ENCODE data around the gene LPO. TPM values are rescaled to one million over a fixed set of nuclear protein-coding genes. Genes with fewer than 3 reads are reported as not detected.

Gene LPO
- total RNA-seq, 2 donors from 2014 or later: not detected

DNA sequence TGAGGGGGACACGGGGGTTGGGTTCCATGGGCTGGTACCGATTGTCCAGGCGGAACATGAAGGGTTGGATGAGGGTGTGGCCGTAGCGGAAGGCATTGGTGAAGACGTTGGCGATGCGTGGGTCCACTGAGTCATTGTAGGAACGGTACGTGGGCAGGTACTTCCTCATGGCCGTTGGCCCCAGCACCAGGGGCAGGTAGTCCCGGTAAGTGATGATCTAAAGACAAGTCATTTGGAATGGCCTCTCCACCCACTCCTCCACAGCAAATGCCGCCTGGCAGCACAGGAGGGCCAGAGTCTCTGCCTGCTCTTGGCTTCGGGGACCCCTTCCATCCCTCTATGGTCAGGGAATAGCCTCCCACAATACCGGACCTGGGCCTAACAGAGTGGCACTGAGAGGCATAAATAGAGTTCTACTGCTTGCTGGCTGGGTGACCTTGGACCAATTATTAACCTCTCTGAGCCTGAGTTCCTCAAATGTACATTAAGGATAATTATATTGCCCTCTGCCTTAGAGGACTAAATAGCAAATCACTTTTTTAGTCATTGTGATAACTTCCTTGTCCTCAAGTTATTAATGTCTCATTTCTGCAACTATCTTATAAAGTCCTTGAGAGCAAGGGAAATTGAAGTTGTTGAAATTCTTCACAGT is 35.2 kb downstream of the LPO start:
- TF ChIP-seq POLR2A (IDR thresholded peaks at IDR 0.05): no peak
- TF ChIP-seq, protein P1, sequence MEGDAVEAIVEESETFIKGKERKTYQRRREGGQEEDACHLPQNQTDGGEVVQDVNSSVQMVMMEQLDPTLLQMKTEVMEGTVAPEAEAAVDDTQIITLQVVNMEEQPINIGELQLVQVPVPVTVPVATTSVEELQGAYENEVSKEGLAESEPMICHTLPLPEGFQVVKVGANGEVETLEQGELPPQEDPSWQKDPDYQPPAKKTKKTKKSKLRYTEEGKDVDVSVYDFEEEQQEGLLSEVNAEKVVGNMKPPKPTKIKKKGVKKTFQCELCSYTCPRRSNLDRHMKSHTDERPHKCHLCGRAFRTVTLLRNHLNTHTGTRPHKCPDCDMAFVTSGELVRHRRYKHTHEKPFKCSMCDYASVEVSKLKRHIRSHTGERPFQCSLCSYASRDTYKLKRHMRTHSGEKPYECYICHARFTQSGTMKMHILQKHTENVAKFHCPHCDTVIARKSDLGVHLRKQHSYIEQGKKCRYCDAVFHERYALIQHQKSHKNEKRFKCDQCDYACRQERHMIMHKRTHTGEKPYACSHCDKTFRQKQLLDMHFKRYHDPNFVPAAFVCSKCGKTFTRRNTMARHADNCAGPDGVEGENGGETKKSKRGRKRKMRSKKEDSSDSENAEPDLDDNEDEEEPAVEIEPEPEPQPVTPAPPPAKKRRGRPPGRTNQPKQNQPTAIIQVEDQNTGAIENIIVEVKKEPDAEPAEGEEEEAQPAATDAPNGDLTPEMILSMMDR (IDR thresholded peaks at IDR 0.05): no peak
- Histone ChIP-seq H3K27ac (no peak overlapping the region), H3K36me3 (replicated peaks in 1 of 2; ENCODE audit: insufficient read depth in 1 of 2, low read depth in 2 of 2) (no peaks in the 10 kb centered on the region), H3K4me1 (peaks cover 2% of the 10 kb centered on the region), H3K9me3 (no peaks in the 10 kb centered on the region), H3K4me3 (no peak overlapping the region), H3K27me3 (no peaks in the 10 kb centered on the region)
- no peak for DNase-seq
- intact Hi-C loops (cut with DNase I): no loop called here
- ATAC-seq: no peak
- 59 to 76% methylated on average over 11 to 13 of the region's 15 CpGs for WGBS, 2 donors

DNA sequence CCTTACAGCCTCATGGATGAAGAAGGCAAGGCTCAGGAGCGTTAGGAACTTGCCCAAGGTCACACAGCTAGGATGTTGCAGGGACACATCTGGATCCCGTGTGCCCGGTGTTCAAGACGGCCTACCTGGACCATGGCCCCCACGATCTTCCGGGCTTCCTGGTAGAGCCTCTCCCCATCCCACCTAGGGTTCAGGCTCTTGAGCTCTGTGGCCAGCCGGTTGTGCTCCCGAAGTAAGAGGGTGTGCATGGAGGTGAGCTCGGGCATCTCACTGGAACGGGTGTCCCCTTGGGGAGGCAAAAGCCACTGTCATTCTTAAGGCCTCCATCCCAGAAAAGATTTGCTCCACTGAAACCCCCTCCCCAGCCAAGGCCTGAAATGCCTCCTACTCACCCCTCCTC is 37.0 kb downstream of the LPO start:
- no peaks in the 10 kb centered on the region for H3K36me3 ChIP-seq (replicated peaks in 1 of 2; ENCODE audit: insufficient read depth in 1 of 2, low read depth in 2 of 2)
- H3K4me1 ChIP-seq: peaks cover 10% of the 10 kb centered on the region
- no peaks in the 10 kb centered on the region for H3K9me3 ChIP-seq
- DNase-seq (no peak), ATAC-seq (no peak)
- TF ChIP-seq, protein P1 (IDR thresholded peaks at IDR 0.05): no peak
- TF ChIP-seq POLR2A (IDR thresholded peaks at IDR 0.05): no peak
- H3K4me3 ChIP-seq: no peak overlapping the region
- H3K27me3 ChIP-seq: no peaks in the 10 kb centered on the region
- WGBS, 2 donors: 51 to 66% methylated on average over 7 to 10 of the region's 10 CpGs
- intact Hi-C loops (cut with DNase I): no loop called here
- H3K27ac ChIP-seq: no peak overlapping the region

DNA sequence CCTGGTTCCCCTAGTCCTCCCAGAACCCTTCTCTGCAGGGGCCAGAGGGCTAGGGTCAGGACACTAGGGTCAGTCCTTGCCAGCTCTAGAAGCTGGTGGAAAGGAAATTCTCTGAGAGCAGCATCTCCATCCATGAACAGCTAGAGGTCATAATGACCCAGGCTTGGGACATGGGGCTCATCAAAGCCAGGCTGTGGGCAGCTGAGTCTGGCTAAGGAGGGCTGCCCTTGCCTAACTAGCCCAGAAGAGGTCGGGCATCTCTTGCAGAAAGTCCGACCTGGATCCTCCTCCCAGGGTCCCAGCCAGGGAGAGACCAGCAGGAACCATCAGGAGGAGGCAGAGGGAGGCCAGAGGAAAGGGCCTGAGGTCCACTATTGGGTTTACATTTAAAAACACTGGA is 38.0 kb downstream of the LPO start:
- H3K4me3 ChIP-seq: no peak overlapping the region
- no peak for TF ChIP-seq POLR2A (IDR thresholded peaks at IDR 0.05)
- TF ChIP-seq, protein P1 (IDR thresholded peaks at IDR 0.05): no peak
- H3K4me1 ChIP-seq: peaks cover 10% of the 10 kb centered on the region
- WGBS, 2 donors: 35% methylated on average over 2 of the region's 2 CpGs; no CpG with 5 or more reads in 1 of the 2 donors
- no peak for DNase-seq
- no peak overlapping the region for H3K27ac ChIP-seq
- intact Hi-C loops (cut with DNase I): no loop called here
- no peaks in the 10 kb centered on the region for H3K27me3 ChIP-seq
- H3K9me3 ChIP-seq: no peaks in the 10 kb centered on the region
- no peaks in the 10 kb centered on the region for H3K36me3 ChIP-seq (replicated peaks in 1 of 2; ENCODE audit: insufficient read depth in 1 of 2, low read depth in 2 of 2)
- no peak for ATAC-seq

DNA sequence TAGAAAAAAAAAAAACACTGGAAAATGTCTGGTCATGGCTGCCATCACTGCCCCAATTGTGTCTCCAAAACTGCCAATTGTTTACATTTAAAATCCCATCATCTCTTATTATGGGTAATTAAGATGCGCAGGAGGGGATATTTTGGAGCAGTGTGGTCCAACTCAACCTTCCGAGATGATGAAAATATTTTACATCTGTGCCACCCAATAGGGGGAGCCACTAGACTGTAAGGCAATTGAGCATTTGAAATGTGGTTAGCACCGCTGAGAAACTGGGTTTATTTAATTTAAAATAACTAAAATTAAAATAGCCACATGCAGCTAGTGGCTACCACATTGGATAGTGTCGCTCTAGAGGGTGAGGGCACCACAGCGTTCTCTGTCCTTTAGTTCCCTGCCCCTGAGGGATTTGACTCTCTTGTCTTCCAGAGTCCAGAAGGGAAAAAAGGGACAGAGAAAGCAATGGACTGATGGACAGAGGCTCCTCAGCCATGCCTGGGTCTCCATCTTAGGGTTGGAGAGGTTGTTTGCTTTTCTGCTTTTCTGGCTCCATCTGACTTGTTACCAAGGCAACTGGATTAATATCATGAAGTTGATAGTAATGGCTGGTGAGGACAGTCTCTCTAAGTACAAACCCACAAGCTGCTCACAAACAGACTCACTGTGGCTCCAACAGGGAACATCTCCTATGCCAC is 38.9 kb downstream of the LPO start:
- no peak for TF ChIP-seq POLR2A (IDR thresholded peaks at IDR 0.05)
- TF ChIP-seq, protein P1 (IDR thresholded peaks at IDR 0.05): peak in 5 of 7 experiments; percentile 14 to 37 (median 30)
- Histone ChIP-seq H3K4me3 (no peak overlapping the region), H3K36me3 (replicated peaks in 1 of 2; ENCODE audit: insufficient read depth in 1 of 2, low read depth in 2 of 2) (no peaks in the 10 kb centered on the region), H3K27ac (no peak overlapping the region), H3K9me3 (no peaks in the 10 kb centered on the region), H3K4me1 (peaks cover 10% of the 10 kb centered on the region), H3K27me3 (no peaks in the 10 kb centered on the region)
- intact Hi-C loops (cut with DNase I): no loop called here
- no peak for ATAC-seq
- no peak for DNase-seq
- 58 to 70% methylated on average over 5 of the region's 5 CpGs for WGBS, 2 donors

Measured in body of pancreas (tissue), 4 donors.